HL-60/S4 treated with retinoic acid at 250 ng/mL for 4 days and 3 days (cell line): ENCODE data around the gene SLC49A3.
"Not testable (repeated sequence)": the region's sequence is repeated elsewhere in the genome, so short reads cannot be mapped to it uniquely, and the experiment has no call there.

Source experiments
- in situ Hi-C: fragments of 300-500 bp; cut with MboI; formaldehyde crosslinking; loops from 2 replicates; pipeline ENCODE4 v1.7.0; 2022; ENCODE audit warnings: low sequenced_read_pairs

Gene SLC49A3

DNA sequence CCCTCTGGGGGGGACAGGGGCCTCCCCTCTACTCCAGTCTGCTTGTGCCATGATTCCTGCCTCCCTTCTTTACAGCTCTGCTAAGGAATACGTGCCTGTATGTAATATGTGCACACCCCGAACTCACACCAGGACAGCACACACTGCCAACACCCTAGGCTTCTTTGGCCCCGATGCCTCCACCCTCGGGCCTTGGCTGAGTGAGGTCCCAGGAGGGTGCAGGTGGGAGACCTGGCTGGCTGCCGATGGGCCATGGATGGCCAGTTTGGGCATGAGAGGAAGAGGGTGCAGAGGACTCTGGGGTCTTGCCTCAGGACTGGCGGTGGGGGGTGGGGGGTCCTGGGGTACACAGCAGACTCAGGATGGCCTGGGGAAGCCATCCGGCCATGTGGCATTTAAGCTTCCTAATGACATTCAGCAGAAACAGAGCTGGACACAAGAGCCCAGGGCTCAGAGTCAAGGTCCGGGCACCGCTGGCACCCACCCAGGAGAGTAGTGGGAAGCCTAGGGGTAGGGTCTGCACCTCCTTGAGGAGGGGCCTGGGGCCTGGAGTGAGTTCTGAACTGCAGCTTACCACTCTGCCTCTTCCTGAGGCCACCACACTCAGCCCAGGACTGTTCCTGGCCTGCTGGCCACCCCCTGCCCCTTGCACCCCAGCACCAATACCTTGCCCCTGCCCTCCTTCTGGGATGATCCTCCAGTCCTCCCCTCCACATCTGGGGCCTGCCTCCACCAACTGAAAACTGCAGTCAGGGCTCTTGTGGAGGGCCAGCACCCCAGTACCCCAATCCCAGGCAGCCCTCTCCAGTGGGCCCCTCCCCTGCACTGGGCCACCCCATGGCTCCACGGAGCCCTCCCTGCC lies 14.6 kb upstream of the SLC49A3 start:
- in situ Hi-C loops: no loop called here

DNA sequence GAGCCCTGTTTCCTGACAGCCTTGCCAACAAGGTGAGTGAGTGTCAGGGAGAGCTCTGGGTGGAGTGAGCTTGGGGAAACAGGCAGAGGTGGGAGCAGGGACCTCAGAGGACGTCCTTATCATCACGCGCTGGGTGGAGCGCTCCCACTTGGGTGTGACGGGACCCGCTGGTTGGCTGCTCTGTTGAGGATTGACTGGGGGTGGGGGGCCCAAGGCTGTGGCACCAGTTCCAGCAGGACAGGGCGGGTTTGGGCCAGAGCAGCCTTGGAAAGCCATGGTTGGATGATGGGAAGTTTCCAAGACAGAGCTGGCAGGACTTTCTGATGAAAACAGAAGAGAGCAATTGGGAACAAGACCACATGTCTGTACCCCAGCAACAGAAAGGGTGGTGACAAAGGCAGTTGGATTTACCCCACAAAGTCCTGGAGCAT lies 13.7 kb upstream of the SLC49A3 start:
- in situ Hi-C loops: no loop called here

DNA sequence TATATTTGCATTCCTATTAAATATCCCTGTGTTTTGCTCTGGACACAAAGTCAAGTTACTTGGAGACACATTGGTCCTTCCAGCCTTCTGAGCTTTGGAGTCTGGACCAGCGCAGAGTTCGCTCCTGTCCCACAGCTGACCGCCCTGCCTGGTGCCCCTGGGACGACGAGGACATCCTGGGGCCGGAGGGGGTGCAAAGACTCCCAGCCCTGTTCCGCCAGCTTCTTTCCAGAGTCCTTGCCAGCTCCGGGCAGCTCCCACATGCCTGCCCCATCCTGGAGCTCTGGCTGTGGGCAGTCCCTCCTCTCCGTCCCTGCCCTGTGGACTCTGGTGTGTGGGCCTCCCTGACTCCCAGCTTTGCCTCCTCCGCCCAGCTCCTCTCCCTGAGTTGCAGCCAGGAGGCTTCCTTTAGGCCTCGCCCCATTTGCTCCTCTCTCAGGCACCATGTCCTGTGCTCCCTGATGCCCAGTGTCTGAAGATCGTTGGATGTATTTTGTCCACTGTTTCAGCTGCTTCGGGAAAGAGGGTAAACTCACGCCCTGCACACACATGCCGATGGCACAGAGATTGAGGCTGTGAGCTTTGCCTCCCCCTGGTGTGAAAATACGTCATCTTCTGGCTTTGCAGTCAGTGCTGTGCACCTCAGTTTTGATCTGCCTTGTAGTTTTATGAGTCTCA lies 11.8 kb upstream of the SLC49A3 start:
- in situ Hi-C loops: no loop called here

DNA sequence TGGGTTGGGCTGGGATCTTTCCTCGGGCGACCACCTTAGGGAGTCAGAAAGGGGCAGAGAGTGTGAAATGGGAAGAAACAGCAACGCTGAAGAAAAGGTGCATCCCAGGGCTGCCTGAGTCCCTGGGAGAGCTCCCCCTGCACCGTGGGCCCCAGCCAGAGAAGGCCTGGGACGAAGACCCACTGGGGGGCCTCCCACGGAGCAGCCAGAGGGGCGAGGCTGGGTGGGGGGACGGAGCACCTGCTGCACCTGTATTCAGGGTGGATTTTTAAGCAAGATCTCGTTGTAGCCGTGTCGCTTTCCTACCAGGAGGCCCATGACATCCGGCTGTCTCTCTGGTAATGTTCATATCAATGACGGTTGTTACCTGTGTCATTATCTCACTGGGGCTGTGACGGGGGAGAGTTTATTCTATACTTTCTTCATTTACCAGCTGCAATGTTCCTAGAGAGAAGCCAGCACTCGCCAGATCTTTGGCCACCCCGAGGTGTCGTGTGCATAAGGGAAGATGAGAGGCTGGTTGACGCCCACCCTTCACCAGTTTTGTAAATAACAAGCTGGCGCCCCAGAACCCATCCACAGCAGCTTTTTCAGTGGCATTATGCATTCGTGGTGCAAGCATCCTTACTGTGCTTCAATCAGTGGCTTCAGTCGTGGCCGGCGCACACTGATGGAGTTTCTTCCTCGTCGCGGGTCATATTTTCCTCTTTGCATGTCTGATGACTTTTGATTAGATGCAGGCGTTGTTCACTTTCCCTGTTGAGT lies 11.0 kb upstream of the SLC49A3 start:
- in situ Hi-C loops: no loop called here

DNA sequence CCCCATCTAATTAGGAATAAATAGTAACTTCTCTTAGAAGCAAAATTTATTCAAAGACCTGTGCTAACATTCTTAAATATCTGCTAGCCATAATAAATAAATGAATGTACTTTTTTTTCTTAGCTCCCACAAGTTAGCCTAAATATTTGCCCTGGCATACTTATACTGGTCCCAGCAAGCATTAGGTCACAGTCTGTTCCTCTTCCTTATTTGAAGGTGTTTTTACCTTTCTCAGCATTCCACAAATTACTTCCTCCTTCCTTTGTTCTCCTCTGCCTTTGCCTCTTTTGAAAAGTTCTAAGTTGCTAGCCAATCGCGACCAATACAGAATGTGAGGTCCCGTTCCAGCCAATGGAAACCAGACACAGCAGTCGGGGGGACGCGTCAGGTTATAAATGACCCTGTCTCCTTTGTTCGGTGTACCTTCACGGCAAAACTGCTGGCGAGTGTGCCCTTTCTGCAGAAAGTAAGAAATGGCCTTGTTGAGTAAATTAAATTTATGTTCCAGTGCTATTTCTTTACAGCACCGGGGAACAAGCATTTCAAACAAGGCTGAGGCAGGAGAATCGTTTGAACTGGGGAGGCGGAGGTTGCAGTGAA lies 5.5 kb upstream of the SLC49A3 start:
- in situ Hi-C loops: not testable (repeated sequence)

DNA sequence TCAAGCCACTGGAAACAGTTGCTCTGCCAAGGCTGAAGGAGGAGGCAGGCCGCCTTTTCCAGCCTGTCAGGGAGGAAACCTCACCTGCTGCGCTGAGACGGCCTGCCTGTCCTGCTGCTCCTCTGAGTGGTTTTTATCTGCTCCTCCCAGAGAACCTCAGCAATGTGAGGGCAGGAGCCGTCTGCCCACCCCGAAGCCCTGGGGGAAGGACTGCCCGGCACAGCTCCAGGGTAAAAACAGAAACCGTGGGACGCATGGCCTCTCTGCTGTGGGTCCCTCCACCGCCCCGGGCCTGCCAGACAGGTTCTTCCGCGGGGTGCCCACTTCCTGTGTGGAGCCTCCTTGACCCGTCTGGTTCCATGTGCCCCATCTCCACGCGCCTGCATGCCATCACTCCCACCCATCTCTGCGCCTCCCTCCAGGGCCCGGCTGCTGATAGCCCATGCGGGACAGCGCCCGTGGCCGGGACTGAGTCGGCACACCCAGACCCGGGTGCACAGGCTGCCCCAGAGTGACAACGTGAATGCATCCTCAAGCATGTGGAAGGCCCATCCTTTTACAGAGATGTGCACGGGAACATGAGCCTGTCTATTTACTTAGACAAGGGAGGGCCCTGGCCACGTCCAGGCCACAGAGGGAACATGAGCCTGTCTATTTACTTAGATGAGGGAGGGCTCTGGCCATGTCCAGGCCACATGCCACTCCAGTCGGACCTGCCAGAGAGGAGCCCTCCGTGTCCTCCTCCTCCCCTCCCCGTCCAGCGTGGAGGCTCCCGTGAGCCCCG lies 4.0 kb upstream of the SLC49A3 start:
- in situ Hi-C loops: no loop called here

DNA sequence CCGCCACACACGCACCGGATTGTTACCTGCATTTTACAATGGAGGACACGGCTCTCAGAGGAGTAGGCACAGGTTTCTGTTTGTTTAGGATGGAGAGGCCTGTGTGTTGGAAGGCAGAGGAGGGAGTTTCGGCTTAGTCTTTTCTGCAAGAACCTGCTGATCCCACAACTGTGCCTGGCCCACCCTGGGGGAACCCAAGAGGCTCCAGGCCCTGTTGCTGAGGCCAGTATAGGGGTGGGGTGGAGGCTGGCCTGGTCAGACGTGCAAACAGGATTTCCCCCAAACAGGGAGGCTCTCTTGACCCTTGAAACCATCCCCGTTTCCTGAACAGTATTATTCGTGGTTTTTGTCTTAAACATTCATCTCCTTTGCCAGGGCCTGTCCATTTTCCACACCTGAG lies 772 bp upstream of the SLC49A3 start:
- in situ Hi-C loops: no loop called here

DNA sequence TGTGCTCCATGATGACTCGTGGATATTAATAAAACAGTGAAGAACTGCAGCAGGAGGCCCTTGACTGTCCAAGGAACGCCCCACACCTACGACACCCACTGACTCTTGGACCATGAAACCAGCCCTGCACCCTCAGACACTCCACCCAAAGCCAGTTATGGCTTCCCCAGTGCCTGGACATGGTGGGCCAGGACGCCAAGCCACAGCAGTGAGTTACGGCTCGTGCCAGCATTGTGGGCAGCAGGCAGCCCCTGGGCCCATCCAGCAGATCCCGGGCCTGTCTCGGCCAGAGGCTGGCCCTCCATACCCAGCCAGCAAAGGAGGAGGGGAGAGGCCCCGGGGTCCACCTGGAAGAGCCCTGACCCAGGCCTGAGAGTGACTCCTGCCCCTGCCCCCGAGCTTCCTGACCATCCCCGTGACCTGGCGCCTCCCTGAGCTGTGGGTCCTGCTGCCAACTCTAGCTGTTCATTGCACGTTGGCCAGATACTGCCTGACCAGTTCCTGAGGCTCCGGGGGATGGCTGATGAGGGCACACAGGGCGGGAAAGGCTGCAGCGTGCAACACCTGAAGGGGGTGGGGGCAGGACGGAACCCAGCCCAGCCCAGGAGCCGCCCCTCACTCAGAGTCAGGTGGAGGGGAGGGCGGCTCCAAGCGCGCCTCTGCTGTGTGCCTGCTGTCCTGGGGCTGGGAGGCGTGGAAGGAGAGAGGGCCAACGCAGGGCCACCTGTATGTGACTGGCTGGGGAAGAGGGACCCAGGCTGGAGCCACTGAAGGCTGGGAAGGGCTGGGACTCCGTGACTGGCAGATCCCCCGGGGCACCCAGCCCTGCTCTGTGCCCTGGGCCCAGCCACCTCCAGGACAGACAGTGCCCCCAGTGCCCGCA lies 739 bp downstream of the SLC49A3 start:
- in situ Hi-C loops: no loop called here

DNA sequence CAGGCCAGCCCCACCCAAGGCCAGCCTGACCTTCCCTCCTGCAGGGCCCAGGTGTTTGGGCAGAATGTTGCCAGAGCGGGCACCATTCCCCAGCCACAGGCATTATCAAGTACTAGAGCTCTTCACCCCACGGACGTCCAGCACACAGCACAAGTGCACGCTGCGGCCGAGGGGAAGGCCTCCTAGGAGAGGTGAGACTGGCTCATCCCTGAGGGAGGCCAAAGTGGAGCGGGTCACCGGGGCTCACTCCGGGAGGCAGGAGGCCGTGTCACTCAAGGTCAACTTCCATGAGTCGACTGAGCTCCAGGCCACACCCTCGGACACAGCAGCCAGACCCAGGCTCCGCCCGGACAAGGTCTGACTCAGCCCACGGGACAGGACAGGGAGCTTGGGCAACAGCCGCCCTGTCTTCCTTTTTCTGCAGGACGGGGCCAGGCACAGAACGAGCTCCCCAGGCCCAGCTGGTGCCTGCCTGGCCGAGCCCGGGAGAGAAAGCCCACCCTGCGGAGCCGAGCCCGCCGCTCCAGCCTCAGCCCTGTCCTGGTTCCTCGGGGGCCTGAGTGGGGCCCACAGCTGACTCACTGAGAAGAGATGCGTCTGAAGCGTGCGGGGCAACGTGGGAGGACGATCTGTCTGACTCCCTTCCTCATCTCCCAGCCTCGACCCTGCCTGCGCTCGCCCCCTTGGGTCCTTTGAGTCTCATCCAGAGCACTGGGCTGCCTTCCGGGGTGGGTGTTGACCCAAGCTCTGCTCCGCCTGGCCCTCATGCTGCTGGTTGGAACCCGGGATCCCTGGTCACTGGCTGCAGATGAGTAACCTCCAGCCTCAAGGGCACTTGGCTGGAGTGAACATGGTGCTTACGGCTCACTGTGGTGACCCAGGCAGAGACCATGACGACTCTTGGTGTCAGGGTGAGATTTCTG lies 1.6 kb downstream of the SLC49A3 start:
- in situ Hi-C loops: no loop called here

DNA sequence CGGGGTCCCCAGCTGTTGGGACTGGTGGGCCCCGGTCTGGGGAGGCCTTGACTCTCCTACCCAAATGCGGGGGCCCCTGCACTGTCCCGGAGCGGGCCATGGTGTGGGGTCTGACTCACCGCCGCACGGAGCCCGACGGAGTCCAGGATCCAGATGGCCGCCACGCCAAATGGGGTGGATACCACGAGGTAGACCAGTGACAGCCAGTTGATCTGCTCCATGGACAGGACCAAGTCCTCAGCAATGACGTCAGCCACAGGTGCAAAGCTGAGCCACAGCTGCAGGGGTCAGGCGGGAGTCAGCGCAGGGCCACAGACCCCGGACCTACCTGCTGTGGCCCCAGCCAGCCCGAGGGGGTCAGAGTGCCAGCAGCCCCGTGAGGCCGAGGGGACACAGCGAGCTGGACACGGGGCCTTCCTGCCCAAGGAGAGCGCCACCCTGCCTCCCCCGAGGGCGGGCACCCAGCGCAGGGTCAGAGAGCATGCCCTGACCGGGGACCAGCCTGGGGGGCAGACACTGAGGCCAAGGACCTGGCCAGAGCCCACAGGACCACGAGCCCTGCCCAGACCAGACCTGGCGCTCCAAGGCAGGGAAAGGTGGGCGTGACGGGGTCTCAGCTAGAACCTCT lies 2.4 kb downstream of the SLC49A3 start:
- in situ Hi-C loops: no loop called here

DNA sequence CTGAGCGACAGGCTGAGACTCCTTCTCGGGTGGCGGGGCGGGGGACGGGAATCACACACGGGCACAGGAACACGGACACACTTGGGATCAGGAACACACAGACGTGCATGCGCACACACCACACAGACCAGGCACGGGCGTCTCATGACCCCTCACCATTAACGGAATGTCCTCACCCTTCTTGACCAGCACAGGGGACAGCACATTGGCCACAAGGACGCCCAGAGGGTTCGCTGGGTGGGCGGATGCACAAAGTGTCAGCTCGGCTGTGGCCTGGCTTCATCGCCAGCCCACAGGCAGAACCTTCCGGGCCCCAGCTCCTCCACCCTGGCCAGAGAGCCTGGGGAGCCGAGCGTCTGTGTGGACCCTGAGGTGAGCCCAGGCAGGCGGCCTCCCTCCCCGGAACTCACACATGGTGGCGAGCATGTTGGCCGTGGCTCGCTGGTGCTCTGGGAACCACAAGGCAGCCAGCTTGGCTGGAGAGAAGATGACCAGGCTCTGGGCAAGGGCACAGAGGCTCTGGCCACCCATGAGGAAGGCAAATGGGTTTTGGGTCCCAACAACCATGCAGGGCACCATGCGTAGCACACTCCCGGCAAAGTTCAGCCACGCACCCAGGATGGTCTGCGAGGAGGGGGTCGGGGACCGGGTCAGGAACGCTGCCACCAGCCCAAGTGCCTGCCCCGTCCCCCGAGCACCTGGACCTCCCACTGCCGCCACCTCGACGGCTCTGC lies 3.1 kb downstream of the SLC49A3 start:
- in situ Hi-C loops: no loop called here

DNA sequence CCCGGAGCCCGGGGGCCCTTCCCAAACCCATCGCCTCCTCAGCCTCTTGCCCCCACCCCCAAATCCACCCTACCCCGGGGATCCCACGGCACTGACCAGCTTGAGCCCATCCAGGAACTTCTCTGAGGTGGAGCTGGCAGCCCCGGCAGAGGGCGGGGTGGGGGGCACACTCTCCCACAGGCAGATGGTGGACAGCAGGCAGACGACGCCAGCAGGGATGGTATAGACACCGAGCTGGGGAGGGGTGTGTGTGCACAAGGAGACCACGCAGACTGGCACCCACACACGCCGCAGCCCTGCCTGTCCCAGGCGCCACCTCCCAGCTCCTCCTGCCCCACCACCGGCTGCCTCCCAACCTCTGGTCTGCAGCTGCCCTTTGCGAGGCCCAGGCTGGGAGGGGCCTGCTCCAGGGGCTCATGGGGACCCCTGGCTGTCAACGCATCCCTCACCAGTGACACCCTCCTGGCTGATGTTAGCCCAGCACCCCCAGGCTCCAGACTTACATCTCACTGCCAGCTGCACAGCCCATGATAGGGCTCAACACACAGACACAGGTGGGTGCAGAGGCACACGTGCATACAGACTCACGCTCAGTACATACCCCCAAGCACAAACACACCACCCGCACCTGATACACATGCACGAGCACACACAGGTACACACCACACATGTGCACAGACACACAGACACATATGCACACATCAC lies 4.2 kb downstream of the SLC49A3 start:
- in situ Hi-C loops: no loop called here

DNA sequence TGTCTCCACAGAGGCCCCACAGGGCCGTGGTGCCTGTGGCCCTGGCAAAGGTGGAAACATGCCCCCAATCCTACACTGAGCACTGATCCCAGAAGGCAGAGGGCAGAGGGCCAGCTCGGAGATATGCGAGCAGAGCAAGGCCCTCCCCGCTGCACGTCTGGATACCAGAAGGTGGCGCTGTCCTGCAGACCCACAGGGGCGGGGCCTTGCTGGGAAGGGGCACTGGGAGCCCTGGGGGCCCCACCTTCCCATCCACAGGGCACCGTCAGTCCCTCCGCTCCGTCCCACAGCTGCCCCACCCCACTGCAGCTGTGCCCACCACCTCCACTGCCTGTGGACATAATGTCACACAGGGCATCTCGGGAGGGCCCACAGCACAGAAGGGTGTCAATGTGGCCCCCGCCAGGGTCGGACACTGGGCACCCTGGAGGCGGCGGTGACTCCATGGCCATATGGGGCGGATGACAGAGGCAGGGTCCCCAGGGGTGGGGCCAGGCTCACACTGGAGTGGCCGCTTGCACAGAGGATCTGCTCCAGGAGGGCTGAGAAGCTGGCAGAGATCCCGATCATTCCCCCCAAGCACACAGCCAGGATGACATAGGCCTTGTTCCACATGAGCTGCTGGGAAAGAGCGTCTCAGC lies 4.8 kb downstream of the SLC49A3 start:
- in situ Hi-C loops: no loop called here

DNA sequence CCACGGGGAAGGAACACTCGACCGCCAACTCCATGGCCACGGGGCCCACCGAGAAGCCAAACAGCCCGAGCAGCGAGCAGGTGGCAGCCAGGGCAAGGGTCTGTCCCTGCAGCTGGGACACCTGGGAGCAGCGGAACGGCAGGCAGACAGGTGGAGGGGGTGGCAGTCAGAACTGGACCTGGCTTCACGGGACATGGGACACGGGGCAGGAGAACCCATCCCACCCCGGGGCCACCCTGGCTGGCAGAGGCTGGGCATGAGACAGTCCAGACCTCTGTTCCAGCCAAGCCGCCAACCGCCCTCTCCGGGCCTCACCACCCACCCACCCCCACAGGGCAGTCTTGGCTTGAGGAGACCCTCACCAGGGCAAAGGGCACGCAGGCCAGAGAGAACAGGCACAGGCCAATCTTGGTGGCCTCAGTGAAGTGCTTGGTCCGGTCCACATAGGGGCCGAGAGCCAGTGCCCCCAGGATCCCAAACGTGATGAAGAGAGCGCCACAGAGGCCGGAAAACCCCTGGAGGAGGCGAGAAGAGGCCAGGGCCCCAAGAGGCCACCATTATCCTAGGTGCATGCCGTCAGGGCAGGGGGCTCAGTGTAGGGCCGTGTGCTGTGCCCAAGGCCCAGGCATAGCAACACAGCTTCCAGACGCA lies 5.6 kb downstream of the SLC49A3 start:
- in situ Hi-C loops: no loop called here

DNA sequence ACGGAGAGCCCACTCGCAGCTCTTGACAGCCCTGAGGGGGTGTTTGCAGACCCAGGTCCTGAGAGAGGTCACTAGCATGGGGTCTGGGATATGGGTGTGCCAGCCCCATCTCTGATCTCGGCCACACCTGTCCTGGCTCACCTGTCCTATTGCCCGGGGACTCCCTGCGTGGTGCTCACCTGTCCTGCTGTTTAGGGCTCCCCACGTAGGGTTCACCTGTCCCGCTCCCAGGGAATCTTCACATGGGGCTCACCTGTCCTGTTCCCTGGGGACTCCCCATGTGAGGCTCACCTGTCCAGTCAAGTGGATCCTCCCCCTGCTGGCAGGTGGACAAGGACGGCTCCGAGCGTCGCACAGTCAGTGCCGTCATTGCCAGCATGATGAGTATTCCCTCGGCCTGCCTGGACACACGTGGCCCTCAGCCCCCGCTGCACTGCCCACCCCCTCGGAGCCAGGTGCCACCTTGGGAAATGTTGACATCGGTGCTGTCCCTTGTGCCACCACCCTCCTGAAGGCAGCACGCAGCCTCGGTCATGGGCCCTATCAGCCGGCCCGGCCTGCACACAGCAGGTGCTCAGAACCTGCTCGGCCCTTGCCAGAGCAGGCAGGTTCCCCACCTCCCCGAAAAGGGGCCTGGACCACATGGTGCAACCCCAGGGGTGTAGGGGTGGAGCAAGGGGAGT lies 6.3 kb downstream of the SLC49A3 start:
- in situ Hi-C loops: no loop called here
